HUDEP-2 (cell line): Measurements from ENCODE around the gene FBXO41.
A peak's percentile ranks its signal among the peaks of the same experiment; 100 is the strongest.

Source experiments
- DNase-seq, 76 experiments: peaks; one replicate each; lab custom pipeline; 2025; ENCODE audit not compliant: unreplicated experiment in 76 of 76; lab: John Stamatoyannopoulos, UW

FBXO41 gene

DNA sequence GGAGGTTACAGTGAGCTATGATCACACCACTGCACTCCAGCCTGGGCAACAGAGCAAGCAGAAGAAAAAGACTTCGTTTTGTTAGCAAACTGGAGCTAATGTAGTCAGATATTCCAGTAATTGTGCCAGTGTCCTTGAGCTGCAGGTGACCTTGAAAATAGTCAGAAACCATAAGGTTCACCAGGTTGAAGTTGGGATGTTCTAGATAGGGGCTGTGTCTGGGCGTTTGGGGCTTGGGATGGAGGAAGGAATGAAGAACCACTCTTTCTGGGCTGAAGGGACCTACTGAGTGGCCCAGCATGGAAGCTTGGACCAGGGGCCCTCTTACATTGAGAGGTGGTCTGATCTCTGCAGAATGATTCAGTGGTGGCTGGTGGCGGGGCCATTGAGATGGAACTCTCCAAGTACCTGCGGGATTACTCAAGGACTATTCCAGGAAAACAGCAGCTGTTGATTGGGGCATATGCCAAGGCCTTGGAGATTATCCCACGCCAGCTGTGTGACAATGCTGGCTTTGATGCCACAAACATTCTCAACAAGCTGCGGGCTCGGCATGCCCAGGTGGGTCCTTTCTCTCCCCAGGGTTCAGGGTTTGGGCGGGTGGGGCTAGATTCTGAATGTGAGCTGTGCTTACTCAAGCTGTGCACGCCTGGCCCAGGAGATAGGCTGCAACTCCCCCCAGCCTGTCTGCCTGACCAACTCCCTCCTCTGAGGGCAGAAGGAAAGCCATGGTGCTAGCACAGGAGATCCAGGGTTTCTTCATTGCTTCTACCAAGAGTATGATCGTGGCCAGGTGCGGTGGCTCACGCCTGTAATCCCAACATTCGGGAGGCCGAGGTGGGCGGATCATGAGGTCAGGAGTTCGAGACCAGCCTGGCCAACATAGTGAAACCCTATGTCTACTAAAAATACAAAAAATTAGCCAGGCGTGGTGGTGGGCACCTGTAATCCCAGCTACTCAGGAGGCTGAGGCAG is 33.1 kb downstream of the FBXO41 start:
- no peak for DNase-seq

DNA sequence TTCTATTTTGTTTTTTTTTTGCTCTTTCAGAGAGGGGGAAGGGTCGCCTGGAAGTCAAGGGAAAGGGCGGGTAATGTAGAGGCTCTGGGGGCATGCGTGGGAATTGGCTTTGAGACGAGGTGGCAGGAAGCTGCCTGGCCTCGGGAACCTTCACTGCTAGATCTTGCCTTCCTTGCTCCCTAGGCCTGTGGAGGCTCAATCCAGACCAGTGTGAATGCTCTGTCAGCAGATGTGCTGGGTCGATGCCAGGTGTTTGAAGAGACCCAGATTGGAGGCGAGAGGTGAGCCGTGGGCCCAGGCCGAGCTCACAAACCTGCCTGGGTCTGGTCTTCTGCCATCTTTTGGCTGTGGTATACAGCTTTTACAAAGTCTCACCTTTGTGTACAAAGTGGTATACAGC is 34.6 kb downstream of the FBXO41 start:
- DNase-seq: no peak

DNA sequence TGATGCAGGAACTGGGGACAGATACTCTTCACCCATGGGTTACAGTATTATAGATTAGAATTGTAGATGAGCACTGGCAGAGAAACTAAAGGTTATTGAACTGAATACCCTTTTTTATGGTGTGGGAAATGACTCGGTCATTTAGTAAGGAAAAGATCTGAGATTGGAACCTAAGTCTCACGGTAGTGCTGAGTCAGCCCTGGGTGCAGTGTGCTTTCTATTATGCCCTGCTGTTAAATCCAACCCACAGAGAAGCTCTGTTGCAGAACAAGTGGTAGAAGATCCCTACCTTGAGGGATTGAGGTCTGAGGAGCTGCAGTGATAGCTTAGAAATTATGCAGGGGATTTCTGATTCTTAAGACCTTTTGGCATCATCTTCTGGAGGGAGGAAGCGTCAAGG is 37.4 kb downstream of the FBXO41 start:
- DNase-seq: no peak

DNA sequence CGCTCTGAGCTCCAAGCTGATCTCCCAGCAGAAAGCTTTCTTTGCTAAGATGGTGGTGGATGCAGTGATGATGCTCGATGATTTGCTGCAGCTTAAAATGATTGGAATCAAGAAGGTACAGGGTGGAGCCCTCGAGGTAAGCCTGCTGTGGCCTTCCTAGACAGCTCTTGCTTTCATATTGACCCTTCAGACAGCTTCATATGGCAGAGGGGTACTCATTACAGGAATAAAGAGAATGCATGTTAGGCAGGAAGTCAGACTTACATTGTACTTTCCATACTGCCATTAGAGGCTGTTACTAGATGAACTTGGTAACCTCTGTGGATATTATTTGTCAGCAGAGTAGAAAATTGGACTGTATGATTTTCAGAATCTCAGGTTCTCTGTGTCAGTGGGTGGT is 39.7 kb downstream of the FBXO41 start:
- no peak for DNase-seq

DNA sequence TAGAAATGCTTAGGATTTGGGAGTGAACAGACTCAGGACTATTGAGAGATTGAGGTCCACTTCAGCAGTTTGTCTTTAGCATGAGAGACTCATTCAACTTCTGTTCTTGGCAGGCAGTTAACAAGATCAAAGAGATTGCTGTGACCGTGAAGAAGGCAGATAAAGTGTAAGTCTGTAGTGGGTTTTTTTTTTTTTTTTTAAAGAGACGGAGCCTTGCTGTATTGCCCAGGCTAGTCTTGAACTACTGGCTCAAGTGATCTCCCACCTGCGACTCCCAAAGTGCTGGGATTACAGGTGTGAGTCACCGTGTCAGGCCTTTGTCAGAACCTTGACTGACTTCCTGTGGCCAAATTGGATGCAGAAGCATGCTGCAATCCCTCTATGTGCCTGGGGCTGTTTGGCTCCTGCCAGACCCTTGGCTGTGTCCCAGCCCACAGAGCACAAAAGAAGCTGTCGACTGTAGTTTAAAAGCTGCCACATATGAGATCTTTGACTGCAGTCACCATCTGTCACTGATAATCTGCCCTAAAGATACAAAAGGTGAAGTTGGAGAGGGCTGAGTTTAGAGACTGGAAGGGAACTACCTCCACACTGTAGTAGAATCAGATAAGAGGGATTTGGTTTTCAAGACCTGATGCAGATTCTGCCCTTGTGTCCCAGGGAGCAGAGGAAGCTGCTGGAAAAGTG is 40.3 kb downstream of the FBXO41 start:
- DNase-seq: peak in 58 of 76 experiments; percentile 4 to 83 (median 39)

DNA sequence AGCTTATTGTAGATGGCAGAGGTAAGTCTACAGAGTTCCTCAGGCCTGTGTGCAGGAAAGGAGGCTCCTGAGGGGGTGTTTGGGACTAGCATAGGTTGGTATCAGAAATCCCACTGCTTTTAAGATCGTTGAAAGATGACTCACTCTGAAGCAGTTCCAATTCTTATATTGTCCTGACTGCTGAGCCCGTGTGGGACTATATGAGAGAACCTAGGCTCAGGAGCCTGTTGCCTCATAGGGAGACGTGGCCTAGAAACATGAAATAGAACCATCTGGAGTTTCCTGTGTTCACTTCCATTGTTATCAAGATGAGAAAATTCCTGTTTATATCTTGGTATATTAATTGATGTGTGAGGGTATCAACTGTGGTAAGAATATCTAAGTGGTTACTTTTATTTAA is 44.5 kb downstream of the FBXO41 start:
- no peak for DNase-seq

DNA sequence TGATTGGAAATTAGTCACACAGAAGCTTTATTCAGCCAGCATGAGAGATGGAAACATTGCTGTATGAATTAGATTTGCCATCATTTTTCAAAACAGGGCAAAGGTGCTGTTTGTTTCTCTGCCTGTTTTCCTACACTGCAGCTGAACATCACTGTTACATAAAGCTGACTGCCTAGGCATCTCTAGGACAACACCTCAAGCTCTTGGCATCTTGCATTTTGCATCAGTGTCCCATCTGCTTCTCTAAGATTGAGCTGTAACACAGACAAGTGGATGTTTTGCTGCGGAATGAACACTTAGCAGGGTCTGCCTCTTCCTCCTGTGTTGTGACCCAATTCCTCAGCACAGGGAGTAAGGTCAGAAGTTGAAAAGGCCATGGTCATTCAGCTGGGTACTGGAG is 45.3 kb downstream of the FBXO41 start:
- no peak for DNase-seq

DNA sequence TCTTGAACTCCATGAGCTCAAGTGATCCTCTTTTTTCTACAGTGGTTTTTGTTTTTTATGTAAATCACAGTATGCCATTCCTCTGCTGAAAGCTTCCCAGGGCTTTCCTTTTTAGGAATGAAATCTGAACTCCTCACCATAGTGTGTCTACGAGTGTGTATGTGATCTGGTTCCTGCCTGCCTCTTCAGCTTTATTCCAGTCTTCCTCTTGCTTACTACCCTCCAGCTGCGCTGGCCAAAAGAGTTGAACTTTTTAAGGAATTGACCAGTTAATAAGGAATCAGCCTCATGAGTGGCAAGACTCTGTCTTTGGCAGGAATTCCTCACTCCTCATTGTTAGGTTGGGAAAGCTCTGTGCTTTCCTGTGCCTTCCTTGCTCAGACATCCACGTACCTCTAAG is 46.1 kb downstream of the FBXO41 start:
- DNase-seq: no peak

DNA sequence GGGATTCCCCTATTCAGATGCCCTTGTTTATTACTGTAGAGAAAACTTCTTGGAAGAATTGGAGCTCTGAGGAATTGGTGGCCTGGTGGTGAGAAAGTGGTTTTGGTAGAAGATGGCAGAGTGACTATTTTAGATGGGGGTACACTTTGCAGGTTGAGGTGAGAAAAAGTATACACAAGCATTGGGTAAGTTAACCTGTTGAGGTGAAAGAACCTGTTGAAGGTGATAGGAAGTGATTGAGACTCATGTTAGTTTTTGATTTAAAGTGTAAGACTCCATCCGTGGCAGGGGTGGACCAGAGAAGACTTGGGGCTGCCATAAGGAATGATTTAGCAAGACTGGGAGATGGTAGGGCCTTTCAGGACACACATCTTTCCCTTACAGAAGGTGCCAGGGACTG is 47.1 kb downstream of the FBXO41 start:
- no peak for DNase-seq

DNA sequence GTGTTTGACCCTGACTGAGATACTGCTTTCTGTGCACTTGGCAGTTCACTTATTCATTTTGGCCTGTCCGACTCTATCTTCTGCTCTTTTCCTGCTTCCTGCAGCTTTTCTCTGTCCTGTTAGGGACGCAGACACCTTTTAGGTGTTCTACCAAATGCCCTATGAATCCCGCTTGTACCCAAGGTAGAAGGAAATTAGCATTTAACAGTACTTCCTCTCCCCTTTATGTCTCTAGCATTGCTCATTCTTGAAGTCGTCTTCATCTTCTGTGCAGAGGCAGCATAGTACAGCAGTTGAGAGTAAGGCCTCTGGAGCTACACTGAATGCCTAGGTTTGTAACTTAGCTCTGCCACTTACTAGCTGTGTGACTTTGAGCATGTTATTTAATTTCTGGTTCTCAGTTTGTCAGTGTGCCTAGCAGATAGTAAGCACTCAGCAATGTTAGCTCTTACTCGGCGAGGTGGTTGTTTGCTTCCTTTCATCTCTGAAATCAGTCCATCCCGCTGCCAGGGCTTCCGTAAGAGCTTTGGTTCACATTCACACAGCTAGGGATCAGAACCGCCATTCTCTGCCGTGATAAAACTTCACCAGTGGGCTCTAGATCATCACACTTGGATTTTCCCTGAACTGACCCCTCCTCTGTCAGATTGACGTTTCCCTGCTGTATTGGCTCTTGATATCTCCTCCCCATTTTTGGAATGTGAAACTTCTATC is 48.8 kb downstream of the FBXO41 start:
- DNase-seq: no peak

DNA sequence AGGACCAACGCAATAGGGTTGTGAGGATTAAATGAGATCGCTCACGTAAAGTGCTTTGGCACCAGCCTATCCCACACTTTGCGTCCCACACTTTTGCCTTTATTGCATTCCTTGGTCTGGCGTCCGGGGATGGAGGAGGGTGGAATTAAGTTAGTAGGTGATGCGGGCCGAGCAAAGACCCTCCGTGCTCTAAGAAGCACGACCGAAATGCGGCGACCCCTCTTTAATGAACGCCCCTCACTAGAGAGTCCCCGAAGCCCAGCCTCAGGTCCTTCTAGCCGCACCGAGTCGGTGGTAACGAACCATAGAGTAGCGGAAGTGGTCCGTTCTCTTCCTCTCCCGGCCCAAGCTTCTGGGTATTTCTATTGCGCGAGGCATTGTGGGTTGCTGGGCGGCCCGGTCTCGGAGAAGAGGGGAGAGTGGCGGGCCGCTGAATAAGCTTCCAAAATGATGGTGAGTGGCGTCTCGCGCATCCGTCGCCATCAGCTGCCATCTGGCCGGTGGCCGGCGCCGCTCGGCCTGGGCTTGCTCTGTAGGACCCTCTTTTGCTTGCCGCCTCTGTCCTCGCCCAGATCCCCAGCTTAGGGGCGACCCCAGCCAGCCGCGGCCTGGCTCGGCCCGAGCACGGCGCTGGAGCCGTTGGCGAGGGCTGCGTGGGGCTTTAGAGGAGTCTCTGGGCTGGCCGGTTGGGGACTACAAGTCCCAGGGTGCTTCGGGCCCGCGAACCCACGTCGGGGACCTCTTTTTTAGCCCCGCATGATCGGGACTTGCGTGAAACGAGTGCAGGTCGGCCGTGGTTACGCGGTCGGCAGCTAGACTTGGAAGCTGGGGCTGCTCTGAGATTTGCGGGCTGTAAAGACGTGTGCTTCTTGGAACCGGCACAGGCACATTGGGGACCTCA is 50.1 kb downstream of the FBXO41 start, which contains the start of gene CCT7:
Gene CCT7 (plus strand): TSS at position 377 of the 901 bp plus-strand sequence. CDS start 71 bp downstream, at position 448.
- DNase-seq: peak in 75 of 76 experiments; percentile 10 to 88 (median 74)

DNA sequence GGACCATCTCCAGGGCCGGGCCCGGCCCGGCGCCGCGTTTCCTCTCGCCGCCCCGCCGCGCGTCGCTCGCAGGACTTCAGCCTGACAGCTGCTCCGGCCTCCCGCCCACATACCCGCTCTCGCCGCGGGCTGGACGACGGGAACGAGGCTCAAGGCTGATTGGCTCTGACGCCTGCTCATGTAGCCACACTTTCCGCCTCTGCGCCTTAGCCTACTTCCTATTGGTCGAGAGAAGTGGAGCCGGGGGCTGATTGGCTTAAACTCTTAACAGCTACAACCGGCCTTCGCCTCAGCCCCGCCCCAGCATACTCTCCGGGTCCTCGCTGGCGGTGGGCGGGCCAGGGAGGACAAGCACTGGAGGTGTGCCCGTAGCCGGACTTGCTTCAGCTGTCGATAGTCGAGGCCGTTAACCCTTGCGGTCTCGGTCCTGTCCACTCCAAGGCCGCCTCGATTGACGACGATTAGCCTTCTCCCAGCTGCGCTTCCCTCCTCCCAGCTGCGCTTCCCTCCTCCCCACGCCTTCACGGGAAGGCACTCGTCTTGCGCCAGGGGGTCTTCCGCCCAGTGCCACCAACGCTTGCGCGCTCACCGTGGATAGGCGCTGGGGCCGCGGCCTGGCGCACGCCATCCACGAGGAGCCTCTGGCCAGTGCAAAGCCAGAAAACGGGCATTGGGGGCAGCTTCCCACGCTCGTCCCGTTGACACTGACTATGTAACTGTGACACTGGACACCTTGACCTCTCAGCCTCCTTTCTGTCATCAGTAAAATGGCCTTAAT is 50.9 kb downstream of the FBXO41 start, which contains the start of gene PRADC1:
Gene PRADC1 (minus strand): TSS at position 86 of the 778 bp plus-strand sequence. CDS start 79 bp downstream, at position 7.
- peak in 75 of 76 experiments; percentile 29 to 99 (median 96) for DNase-seq

DNA sequence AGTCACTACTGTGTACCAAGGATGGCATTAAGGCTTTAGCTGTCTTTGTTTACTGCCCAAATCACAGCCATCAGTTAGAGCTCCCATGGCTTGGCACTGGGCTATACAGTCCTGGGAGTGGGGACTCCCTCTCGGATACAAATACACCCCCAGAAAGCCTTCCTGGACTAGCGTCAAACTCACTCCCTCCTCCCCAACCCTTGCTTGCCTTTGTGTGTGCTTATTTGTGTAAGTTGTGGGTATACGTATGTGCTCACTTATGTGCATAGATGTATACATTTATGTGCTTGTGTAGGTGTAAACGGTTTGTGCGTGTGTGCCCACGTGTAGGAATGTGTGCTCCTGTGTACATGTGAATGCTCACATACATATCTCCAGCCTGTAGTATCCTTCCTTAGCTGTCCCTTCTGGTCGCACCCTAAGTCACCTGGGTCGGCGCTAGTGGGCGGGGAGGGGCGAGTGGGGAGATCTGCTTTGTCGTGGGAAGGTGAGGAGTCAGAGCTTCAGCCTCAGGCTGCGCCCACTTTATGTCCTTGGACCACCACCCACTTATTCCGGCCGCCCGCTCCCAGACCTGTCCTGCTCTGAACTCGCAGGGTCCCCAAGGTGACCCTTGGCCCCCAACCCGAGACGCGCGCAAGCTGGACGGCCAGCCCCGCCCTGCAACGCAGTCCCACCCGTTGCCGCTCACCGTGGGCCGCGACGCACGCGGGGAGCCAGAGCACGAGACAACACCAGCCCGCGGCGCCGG is 51.7 kb downstream of the FBXO41 start:
- peak in 26 of 76 experiments; percentile 1 to 48 (median 20) for DNase-seq

DNA sequence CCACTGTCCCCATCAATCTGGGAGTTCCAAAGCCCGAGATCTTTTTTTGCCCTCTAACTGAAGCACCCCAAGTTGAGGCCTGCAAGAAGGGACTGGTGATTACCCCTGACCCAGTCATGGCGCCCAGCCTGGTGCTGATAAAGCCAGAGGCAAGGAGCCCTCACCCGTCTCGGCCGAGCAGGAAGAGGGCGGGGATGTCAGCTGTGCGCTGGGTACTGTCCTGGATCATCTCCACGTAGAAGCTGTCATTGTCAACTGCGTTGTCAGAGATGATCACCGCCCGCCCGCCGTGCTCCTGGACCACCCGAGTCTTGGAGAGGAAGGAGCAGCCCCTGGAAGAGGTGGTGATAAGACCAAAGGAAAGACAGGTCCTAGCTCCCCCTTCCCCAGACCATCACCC is 55.6 kb downstream of the FBXO41 start:
- no peak for DNase-seq

DNA sequence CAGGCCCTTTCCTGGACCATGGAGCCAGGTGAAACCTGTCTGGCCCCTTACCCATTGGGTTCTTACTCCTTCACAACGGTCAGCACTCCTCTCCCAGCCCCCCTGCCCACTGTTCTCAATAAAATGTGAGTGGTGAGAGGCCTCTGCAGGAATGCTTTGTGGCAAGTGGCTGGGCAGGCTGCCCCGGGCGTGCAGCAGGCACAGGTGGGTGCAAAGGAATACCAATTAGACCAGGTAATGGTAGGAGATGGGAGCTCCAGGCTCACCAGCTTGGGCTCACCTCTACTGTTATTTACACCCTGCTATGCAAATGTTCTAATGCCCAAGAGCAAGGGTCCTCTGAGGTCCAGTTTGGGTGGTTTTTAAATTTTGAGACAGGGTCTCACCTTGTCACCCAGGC is 57.2 kb downstream of the FBXO41 start:
- DNase-seq: no peak

DNA sequence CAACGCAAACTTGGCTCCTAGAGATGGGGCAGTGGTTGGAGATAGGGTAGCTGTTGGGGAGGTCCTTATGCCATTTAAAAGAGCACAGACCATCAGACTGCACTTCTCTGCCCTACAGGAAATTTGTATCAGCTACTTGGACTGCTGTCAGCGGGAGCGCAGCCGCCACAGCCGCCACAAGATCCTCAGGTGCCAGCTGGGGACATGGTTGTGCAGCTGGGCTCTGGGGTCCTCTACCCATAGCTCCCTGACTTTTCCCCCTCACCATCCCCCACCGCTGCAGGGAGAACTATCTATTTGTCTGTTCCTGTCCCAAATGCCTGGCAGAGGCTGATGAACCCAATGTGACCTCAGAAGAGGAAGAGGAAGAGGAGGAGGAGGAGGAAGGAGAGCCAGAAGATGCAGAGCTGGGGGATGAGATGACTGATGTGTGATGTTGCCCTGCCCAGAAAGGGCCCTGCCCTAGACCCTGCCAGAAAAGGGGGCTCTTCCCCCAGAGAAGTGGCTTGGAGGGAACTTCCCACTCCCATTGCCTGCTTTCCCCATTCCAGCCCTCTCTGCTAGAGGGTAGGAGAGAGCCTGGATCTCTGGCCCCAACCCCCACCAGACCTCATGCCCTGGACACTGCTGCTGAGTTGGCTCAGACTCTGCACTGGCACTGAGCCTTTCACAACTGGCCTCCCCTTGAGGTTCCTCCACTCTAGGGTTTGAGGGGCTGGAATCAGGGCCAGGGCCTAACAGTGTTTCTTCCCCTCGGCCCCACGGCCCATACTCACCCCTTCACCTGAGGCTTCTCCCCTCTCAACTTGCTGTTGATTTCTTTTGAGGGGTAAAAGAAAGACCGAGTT is 58.5 kb downstream of the FBXO41 start:
- DNase-seq: no peak

DNA sequence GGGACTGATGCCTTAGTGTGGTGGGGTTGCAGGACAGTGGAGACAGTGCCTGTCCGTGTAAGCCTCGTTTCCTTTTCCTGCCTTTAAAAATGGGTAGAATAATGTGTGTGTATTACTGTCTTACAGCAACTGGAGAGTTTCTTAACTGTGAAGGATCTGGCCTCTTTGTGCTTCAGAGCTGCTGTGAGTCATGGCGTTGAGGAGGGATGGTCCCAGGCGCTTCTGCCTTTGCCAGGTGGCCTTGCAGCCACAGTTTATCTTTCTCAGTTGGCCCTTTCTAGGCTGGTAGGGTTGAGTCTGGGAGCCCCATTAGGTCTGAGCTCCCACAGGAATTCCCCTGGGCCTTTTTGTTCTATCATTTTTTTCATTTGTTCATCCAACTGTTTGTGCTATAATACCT is 60.5 kb downstream of the FBXO41 start:
- DNase-seq: no peak

DNA sequence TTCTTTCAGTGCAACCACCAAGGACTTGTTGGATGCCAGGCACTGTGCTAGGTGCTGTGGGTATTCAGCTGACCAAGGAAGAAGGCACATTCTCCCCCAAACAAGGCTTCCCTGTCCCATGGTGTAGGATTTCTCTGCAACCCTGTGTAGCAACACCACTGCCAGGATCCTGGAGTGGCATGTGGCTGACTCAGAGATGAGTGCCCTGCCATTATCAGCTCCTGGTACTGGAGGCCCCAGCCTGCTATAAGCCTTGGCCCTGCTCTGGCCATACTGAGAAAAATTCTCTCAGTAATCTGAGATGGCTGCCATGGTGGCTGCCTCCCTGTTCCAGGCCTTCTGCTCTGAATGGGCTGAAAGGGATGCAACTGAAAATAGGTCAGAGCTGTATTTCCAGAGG is 66.0 kb downstream of the FBXO41 start:
- DNase-seq: no peak
